HepG2 (cell line): ENCODE results near the gene SRRM3. TPM values are rescaled to one million over a fixed set of nuclear protein-coding genes. Genes with fewer than 3 reads are reported as not detected.

Experiments
- DMAP1 ChIP-seq: IDR thresholded peaks from 2 replicates; pipeline ENCODE4 v1.6.1; 2016
- EZH2 ChIP-seq: conservative IDR thresholded peaks from 2 replicates; pipeline ENCODE4 v1.6.1; 2012; ENCODE audit warnings: mild to moderate bottlenecking, low read depth, low read length, moderate library complexity
- ISL2 ChIP-seq: sonication (generic); formaldehyde crosslinking; IDR thresholded peaks from 2 replicates; pipeline ENCODE4 v1.5.0; 2020; ENCODE audit warnings: missing genetic modification reagents
- KAT2B ChIP-seq: fragments of 150-350 bp; IDR thresholded peaks from 2 replicates; pipeline ENCODE4 v1.6.1; 2014; ENCODE audit warnings: low read depth, low read length, borderline replicate concordance
- PAX8 ChIP-seq: sonication (generic); formaldehyde crosslinking; IDR thresholded peaks from 2 replicates; pipeline ENCODE4 v1.8.0; 2022; ENCODE audit warnings: mild to moderate bottlenecking, missing genetic modification reagents, borderline replicate concordance
- PTBP1 ChIP-seq: fragments of 200-400 bp; formaldehyde crosslinking; IDR thresholded peaks from 2 replicates; pipeline ENCODE4 v1.6.1; 2018; ENCODE audit warnings: low read length, low read depth; ENCODE audit not compliant: poor library complexity, severe bottlenecking
- SMYD3 ChIP-seq: sonication (generic); formaldehyde crosslinking; IDR thresholded peaks from 2 replicates; pipeline ENCODE4 v1.8.1; 2023; ENCODE audit warnings: mild to moderate bottlenecking, missing genetic modification reagents
- TBL1XR1 ChIP-seq: fragments of 150-350 bp; IDR thresholded peaks from 2 replicates; pipeline ENCODE4 v1.6.1; 2014; ENCODE audit warnings: borderline replicate concordance, low read length; ENCODE audit not compliant: partially characterized antibody
- ZBTB21 ChIP-seq: sonication (generic); formaldehyde crosslinking; IDR thresholded peaks from 2 replicates; pipeline ENCODE4 v1.4.0; 2020; ENCODE audit warnings: missing genetic modification reagents
- ZBTB44 ChIP-seq: sonication (generic); formaldehyde crosslinking; IDR thresholded peaks from 2 replicates; pipeline ENCODE4 v1.4.0; 2020; ENCODE audit warnings: missing genetic modification reagents
- ZFYVE20 ChIP-seq: sonication (generic); formaldehyde crosslinking; IDR thresholded peaks from 2 replicates; pipeline ENCODE4 v1.8.0; 2023; ENCODE audit warnings: low read depth, mild to moderate bottlenecking, moderate library complexity, missing genetic modification reagents, borderline replicate concordance
- ZNF574 ChIP-seq: sonication (generic); formaldehyde crosslinking; IDR thresholded peaks from 2 replicates; pipeline ENCODE4 v1.4.0; 2020; ENCODE audit warnings: missing genetic modification reagents
- ZNF598 ChIP-seq: sonication (generic); formaldehyde crosslinking; IDR thresholded peaks from 2 replicates; pipeline ENCODE4 v1.5.1; 2020; ENCODE audit warnings: mild to moderate bottlenecking, missing genetic modification reagents, borderline replicate concordance
- polyA plus RNA-seq, 8 experiments: library from polyadenylated mRNA; depleted of rRNA in 3 of 8; stranded (reverse) in 7 of 8; unstranded in 1 of 8; fragments of >200 nt; fragmentation: Illumina TruSeq in 4 of 8; extraction: Trizol in 4 of 8; gene quantifications; 2 replicates each; pipeline versions ENCODE4 v1.2.1 to v1.2.3, GENCODE V29; 2011 to 2016; ENCODE audit warnings: low read depth in 4 of 8, missing spikeins in 1 of 8, mixed read lengths in 1 of 8; ENCODE audit not compliant: insufficient read depth in 1 of 8
- total RNA-seq, 5 experiments: library from RNA; depleted of rRNA; stranded (reverse); fragments of >200 nt; fragmentation: Illumina TruSeq; extraction: Trizol; gene quantifications; 2 replicates each; pipeline ENCODE4 v1.2.3, GENCODE V29; 2016; ENCODE audit warnings: low read depth in 1 of 5
- TF ChIP-seq, protein P1 (sequence below): sonication (generic); formaldehyde crosslinking; IDR thresholded peaks from 2 replicates; pipeline ENCODE4 v1.4.0; 2020; ENCODE audit warnings: mild to moderate bottlenecking, missing genetic modification reagents, borderline replicate concordance
- TF ChIP-seq, protein P2 (sequence below): sonication (generic); formaldehyde crosslinking; IDR thresholded peaks from 2 replicates; pipeline ENCODE4 v1.4.0; 2020; ENCODE audit warnings: missing genetic modification reagents
- TF ChIP-seq, protein P3 (sequence below): sonication (generic); formaldehyde crosslinking; IDR thresholded peaks from 2 replicates; pipeline ENCODE4 v1.5.1; 2020; ENCODE audit warnings: missing genetic modification reagents, mild to moderate bottlenecking, borderline replicate concordance

Gene SRRM3
- total and polyA plus RNA-seq, 2 of the 13 experiments (the other 11 are each of a cell fraction or from before 2014, with no cell fraction given) = 0.13 to 0.54 TPM

DNA sequence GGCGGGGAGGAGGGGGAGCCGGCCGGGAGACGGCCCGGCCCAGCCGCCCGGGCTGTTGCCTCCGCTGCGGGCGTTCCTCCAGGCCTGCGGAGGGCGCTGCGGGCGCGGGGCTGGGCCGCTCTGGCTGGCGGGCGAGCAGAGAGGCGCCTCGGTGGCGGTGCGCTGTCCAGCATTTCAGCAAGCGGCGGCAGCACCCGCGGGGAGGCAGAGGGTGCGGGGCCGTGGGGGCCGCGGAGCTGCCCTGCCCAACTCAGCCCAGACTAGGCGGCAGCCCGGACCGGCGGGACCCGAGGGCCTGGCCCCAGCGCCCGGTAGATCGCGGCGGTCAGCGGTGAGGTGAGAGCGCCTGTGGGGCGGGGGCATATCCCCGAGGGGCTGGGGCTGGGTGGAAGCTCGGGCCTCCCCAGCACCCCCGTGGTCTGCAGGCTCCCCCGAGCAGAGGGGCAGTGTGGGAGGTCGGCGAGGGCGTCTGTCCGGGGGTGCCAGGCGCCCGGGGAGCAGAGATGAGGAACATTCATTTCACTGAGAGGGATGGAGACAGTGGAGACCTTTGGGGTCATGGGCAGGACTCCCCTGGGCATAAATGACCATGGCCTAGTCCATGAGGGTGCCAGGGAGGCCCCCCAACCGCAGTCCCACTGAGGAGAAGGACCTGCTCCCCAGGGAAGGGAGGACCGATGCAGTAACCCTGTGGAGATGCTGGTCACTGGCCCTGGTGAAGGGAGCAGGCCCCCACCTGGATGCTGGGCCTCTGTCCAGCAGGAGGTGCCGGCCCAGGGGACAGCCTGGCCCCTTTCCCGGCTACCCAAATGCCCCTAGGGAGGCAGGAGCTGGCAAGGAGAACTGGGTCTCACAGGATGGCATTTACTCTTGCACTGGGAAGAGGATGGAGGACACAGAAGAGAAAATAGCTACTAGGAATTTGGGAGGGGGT, at the start of gene SRRM3 (continued):
- TF ChIP-seq ZBTB44 (peak; percentile 97), DMAP1 (CRISPR knock-in tag) (peak; percentile 65; the same call in 1 of the 2 replicates), ZFYVE20 (CRISPR knock-in tag) (peak; percentile 84; the same call in 1 of the 2 replicates), ZBTB21 (CRISPR knock-in tag) (0 out of 2 replicates have a peak, but pooled peaks have one; percentile 32), ZNF598 (CRISPR knock-in tag) (peak; percentile 59; the same call in 1 of the 2 replicates), ZNF574 (CRISPR knock-in tag) (peak; percentile 99), ISL2 (CRISPR knock-in tag) (peak; percentile 84), SMYD3 (CRISPR knock-in tag) (no peak), KAT2B (no peak), EZH2 (no peak), TBL1XR1 (peak; percentile 31), PTBP1 (no peak), PAX8 (CRISPR knock-in tag) (peak; percentile 82; the same call in 1 of the 2 replicates)
- TF ChIP-seq, protein P1, sequence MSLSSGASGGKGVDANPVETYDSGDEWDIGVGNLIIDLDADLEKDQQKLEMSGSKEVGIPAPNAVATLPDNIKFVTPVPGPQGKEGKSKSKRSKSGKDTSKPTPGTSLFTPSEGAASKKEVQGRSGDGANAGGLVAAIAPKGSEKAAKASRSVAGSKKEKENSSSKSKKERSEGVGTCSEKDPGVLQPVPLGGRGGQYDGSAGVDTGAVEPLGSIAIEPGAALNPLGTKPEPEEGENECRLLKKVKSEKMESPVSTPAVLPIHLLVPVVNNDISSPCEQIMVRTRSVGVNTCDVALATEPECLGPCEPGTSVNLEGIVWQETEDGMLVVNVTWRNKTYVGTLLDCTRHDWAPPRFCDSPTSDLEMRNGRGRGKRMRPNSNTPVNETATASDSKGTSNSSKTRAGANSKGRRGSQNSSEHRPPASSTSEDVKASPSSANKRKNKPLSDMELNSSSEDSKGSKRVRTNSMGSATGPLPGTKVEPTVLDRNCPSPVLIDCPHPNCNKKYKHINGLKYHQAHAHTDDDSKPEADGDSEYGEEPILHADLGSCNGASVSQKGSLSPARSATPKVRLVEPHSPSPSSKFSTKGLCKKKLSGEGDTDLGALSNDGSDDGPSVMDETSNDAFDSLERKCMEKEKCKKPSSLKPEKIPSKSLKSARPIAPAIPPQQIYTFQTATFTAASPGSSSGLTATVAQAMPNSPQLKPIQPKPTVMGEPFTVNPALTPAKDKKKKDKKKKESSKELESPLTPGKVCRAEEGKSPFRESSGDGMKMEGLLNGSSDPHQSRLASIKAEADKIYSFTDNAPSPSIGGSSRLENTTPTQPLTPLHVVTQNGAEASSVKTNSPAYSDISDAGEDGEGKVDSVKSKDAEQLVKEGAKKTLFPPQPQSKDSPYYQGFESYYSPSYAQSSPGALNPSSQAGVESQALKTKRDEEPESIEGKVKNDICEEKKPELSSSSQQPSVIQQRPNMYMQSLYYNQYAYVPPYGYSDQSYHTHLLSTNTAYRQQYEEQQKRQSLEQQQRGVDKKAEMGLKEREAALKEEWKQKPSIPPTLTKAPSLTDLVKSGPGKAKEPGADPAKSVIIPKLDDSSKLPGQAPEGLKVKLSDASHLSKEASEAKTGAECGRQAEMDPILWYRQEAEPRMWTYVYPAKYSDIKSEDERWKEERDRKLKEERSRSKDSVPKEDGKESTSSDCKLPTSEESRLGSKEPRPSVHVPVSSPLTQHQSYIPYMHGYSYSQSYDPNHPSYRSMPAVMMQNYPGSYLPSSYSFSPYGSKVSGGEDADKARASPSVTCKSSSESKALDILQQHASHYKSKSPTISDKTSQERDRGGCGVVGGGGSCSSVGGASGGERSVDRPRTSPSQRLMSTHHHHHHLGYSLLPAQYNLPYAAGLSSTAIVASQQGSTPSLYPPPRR (CRISPR knock-in tag) = no peak
- TF ChIP-seq, protein P2, sequence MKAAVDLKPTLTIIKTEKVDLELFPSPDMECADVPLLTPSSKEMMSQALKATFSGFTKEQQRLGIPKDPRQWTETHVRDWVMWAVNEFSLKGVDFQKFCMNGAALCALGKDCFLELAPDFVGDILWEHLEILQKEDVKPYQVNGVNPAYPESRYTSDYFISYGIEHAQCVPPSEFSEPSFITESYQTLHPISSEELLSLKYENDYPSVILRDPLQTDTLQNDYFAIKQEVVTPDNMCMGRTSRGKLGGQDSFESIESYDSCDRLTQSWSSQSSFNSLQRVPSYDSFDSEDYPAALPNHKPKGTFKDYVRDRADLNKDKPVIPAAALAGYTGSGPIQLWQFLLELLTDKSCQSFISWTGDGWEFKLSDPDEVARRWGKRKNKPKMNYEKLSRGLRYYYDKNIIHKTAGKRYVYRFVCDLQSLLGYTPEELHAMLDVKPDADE (CRISPR knock-in tag) = peak; percentile 94
- TF ChIP-seq, protein P3, sequence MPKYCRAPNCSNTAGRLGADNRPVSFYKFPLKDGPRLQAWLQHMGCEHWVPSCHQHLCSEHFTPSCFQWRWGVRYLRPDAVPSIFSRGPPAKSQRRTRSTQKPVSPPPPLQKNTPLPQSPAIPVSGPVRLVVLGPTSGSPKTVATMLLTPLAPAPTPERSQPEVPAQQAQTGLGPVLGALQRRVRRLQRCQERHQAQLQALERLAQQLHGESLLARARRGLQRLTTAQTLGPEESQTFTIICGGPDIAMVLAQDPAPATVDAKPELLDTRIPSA (CRISPR knock-in tag) = no peak
